Epithelial cell of prostate (primary cell): ENCODE data around the gene EHBP1L1.

Experiments used
- DNase-seq: peaks from one replicate; pipeline ENCODE4 v3.0.0-alpha.2; 2011; ENCODE audit warnings: low read depth, low spot score
- H3K27ac ChIP-seq: fragments of 450-650 bp; 2 replicates; pipeline ENCODE4 v1.5.1; 2017; ENCODE audit warnings: mild to moderate bottlenecking

EHBP1L1 gene

DNA sequence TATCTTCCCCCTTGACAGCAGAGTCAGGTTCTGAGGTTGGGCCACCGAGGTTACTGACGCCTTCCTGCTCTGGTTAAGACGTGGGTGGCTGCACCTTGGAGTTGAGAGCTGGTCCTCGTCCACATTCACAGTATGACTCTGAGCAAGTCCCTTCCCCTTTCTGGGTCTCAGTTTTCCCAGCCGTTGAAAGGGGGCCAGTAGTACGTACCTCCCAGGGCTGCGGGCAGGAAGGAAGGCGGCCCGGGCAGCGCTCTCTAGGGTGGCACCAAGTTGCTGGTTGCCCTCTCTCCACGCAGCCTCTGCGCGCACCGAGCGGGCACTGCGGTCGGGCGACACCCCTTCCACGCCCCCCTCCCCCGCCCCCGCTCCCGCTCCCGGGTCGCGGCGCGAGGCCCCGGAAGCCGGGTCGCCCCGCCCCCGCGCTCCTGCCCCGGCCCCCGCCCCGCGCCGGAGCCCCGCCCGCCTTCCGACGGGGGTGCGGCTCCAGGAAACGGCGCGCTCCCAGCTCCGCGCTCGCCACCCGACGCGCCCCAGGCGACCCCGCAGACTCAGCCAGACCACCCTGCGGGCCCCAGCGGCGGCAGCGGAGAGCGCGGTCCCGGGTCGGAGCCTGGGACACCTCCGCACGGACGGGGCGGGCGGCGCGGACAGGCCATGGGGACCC lies at the start of gene EHBP1L1:
TSS of gene EHBP1L1 (plus strand) at position 486 of the 664 bp plus-strand sequence. CDS start 250 bp downstream, outside the sequence.
- H3K27ac ChIP-seq = peak within 1 kb of the TSS; percentile 96
- no peak for DNase-seq

DNA sequence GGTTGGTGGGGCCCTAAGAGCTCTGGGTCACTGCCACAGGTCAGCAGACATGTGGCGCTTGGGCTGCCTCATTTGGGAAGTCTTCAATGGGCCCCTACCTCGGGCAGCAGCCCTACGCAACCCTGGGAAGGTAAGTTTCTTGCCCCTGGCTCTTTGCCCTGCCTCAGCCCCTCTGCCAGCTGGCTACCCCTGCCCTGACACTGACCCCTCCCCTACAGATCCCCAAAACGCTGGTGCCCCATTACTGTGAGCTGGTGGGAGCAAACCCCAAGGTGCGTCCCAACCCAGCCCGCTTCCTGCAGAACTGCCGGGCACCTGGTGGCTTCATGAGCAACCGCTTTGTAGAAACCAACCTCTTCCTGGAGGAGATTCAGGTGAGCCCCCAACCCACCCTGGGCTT lies 49.1 kb upstream of the EHBP1L1 start:
- no peak overlapping the region for H3K27ac ChIP-seq

DNA sequence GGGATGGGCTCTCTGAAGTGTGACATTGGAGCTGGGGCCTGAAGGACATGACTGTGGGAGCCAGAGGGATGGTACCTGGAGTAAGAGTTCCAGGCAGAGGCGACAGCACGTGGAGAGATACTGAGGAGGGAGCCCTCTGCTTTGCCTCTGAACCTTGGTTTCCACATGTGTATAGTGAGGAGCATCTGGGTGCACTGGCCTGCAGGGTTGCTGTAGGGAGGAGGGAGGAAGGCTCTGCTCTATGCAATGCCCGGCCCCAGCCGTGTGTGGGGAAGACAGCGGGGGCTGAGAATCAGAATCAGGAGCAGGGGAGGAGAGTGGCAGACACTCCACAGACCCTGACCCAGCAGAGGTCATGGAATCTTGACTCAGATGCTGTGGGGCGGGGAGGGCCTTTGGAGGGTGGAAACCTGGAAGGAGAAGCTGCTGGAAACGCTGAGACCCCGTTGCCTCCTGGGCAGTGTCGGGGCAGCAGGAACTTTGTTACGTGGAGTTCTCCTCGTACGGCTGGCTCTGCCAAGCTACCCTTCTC lies 47.0 kb upstream of the EHBP1L1 start:
- H3K27ac ChIP-seq = no peak overlapping the region
- no peak for DNase-seq

More for the DNA sequence above, 49.1 kb upstream of the EHBP1L1 start:
- no peak for DNase-seq

DNA sequence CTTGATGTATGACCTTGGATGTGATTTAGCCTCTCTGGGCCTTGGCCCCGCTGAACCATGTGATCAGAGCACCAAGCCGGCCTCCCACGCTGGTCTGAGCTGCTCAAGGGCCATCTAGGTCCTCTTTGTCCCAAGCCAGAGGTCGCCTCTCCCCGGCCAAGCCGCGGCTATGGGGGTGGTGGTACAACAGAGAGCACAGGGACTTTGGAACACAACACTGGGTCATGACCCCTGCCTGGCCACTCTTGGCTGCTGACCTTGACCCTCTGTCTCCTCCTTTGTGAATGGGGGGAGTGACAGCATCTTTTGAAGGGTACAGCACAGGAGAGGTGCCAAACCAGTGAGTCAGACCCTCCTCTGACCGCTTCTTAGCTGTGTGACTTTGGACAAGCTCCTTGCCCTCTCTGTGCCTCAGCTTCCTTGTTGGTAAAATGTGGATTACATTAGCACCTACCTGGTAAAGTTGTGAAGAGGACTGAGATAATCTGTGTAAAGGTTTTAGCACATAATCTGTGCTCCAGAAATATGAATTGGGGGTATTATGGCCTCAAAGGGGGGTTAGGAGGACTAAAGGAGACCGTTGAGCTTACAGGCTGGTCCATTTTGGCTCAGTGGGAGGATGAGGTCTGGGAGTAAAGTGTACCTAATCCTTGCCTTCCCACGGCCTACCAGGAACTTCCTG lies 46.2 kb upstream of the EHBP1L1 start:
- H3K27ac ChIP-seq = no peak overlapping the region
- DNase-seq = no peak

DNA sequence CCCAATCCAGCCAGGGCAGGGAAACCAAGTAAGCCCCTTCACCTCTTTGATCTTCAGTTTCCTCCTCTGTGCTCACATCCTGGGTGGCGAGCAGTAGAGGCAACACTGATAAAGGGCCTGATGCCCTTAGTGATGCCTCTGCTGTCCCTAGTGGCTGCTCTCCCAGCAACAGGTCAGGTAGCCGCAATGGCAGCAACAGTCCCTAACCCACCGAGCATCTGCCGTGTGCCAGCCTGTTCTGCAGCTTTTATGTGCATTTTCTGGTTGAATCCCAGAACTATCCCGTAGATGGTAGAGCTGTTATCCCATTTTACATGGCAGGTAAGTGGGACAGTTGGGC lies 45.7 kb upstream of the EHBP1L1 start:
- no peak overlapping the region for H3K27ac ChIP-seq
- no peak for DNase-seq

DNA sequence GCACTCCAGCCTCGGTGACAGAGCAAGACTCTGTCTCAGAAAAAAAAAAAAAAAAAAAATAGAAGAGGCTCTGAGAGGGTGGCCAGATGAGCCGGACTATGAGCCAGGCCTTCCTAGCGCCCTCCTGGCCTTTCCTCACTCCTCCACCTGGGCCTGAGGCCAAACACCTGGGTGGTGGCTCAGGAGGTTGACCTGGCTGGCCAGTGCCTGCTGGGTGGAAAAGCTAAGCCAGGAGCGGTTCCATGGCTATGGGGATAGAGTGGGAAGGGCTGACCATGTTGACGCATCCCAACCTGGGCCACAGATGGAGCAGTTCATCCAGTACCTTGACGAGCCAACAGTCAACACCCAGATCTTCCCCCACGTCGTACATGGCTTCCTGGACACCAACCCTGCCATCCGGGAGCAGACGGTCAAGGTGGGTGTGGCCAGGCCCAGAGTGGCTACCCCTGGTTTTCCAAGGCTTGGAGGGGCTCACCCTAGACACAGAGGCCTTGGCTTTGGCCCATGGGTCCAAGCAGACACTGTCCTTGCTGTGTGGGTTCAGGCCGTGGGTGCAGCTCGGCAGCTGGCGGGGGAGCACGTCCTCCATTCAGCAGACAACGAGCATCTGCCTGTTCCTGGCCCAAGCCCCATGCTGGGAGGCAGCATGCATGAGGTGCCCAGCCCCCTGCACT lies 43.3 kb upstream of the EHBP1L1 start:
- no peak for DNase-seq
- H3K27ac ChIP-seq = no peak overlapping the region

DNA sequence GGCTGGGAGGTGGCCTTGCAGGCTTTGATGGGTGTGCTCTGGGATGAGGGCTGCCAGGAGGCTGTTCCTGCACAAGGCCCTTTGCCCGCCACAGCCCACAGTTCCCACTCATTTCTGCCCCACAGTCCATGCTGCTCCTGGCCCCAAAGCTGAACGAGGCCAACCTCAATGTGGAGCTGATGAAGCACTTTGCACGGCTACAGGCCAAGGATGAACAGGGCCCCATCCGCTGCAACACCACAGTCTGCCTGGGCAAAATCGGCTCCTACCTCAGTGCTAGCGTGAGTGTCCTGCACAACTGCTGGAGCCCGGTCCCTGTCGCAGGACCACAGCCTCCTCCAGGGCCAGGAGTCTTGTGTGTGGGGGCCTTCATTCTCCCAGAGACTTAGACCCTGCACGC lies 40.8 kb upstream of the EHBP1L1 start:
- no peak overlapping the region for H3K27ac ChIP-seq

DNA sequence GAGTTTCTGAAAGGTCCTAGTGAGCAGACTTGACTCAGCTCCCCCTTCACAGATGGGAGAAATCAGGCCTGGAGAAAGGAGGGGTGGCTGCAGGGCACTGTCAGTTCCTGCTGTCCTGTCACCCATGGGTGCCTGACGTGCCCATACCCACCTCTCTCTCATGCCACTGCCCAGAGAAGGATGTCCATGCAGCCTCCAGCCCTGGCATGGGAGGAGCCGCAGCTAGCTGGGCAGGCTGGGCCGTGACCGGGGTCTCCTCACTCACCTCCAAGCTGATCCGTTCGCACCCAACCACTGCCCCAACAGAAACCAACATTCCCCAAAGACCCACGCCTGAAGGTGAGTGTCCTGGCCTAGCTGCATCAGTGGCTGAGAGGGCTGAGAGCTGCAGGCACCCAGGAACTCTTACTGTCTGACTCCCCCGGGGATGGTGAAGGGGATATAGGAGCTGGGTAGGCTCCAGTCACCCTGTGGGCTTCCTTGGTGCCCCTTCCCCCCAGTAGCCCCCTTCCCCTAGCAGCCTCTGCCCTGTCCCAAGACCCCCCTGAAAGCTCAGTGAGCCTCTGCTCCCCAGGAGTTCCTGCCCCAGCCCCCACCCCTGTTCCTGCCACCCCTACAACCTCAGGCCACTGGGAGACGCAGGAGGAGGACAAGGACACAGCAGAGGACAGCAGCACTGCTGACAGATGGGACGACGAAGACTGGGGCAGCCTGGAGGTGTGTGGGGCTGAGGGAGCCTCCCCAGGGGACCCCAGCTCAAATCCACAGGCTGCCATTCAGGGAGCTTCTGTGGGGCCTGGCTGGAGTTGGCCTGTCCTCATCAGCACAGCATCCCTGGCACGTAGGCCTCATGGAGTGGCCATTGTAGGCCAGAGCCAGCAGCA lies 39.2 kb upstream of the EHBP1L1 start:
- no peak overlapping the region for H3K27ac ChIP-seq

More for the DNA sequence above, 40.8 kb upstream of the EHBP1L1 start:
- DNase-seq = no peak

DNA sequence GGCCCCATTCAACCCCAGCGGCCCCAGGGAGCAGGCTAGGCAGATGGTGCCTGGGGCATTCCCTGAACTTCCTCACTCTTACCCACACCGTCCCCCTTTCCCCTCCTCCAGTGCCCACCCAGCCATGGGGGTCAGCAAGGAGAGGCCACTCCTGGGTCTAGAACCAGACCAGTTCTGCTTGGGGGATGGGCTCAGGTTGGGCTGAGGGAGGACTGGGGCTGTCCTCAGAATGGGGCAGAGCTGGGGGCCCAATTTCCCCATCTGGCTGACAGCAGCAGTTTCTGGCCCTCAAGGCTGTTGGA lies 38.6 kb upstream of the EHBP1L1 start:
- H3K27ac ChIP-seq = no peak overlapping the region
- DNase-seq = no peak

More for the DNA sequence above, 39.2 kb upstream of the EHBP1L1 start:
- DNase-seq = no peak

DNA sequence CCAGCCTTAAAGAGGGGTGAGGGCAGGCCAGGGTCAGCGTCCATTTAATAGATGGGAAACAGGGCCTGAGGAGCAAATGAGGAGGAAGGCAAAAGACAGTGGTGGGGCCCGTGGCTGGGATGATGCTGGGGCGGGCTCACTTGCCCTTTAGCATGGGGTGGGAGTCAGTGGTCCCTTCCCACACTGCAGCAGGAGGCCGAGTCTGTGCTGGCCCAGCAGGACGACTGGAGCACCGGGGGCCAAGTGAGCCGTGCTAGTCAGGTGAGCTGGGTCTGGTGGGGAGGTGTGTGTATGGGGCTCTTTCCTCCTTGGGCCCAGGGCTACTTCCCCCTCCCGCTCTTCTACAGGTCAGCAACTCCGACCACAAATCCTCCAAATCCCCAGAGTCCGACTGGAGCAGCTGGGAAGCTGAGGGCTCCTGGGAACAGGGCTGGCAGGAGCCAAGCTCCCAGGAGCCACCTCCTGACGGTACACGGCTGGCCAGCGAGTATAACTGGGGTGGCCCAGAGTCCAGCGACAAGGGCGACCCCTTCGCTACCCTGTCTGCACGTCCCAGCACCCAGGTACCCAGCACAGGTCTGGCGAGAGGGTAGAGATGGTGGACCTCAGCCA lies 38.1 kb upstream of the EHBP1L1 start:
- DNase-seq = no peak

DNA sequence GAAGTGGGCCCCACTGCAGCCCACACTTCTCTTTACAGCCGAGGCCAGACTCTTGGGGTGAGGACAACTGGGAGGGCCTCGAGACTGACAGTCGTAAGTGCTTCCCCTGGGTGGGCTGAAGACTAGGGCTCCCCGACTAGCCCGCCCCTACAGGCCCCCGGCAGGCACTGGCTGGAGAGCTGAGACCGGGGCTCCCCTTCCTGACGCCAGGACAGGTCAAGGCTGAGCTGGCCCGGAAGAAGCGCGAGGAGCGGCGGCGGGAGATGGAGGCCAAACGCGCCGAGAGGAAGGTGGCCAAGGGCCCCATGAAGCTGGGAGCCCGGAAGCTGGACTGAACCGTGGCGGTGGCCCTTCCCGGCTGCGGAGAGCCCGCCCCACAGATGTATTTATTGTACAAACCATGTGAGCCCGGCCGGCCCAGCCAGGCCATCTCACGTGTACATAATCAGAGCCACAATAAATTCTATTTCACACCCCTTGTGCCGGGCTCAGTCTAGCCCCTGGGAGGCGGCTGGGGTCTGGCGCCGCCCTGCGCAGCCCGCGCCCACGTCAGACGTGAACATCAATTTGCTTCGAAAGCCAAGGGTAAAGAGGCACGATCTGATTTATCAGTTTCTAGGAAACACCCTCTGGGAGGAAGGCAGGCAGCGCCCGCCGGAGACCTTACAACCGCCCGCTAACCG lies 37.5 kb upstream of the EHBP1L1 start:
- no peak overlapping the region for H3K27ac ChIP-seq
- no peak for DNase-seq

More for the DNA sequence above, 38.1 kb upstream of the EHBP1L1 start:
- H3K27ac ChIP-seq = no peak overlapping the region

DNA sequence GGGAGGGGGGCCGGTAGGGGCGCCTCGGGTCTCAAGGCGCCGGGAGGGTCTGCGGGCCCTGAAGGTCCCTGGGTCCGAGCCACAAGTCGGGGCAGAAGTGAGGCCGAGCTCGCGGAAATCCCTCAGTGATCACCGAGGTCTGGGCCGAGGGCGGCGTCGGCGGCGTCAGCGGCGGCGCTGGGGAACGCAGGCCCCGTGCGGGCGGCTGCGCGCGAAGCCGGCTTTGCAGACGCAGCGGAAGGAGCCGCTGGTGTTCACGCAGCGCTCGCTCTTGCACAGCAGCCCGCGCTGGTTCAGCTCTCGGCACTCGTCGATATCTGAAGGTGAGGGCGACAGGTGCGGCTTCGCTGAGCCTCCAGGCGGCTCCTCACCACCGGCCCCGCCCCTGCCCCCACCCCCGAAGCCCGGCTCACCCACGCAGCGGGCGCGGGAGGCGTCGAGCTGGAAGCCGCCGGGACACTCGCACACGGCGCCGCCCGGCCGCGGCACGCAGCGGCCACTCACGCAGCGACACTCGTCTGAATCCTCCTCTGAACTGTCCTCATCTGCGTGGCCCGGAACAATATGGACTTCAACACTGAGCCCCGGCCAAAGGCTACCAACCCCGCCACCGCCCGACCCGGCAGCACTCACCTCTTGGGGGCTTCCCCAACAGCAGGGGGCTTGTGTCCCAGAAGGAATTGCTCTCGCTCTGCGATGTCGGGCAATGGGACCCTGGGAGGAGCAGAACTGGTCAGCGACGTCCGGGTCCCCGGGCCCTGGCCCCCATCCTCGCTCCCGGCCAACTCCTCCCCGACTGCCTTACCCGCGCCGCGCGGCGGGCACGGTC lies 36.7 kb upstream of the EHBP1L1 start:
- peak overlapping the region; percentile 82 for H3K27ac ChIP-seq
- no peak for DNase-seq

DNA sequence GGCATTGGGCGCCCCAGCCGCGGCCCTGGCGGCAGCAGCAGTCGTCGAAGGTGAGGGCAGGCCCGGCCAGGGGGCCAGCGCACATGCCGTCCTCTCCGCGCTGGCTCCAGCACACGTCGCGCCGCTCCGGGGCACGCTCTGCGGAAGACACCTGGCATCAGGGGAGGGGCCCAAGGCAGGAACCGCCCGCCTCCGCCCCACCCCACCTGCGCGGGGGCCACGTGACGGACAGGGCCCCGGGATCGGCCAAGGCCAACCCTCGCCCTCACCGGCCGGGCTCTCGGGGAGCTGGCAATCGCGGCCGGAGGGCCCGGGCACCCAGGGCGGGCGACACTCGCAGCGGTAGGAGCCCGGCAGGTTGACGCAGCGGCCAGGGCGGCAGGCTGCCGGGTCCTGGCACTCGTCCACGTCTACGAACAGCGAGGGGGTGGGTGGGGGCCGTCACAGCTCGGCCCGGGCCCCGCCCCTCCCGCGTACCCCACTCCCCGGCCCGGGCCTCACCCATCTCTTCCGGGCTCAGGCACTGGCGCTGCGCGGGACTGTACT lies 36.0 kb upstream of the EHBP1L1 start:
- DNase-seq = no peak
- peak overlapping the region; percentile 82 for H3K27ac ChIP-seq

DNA sequence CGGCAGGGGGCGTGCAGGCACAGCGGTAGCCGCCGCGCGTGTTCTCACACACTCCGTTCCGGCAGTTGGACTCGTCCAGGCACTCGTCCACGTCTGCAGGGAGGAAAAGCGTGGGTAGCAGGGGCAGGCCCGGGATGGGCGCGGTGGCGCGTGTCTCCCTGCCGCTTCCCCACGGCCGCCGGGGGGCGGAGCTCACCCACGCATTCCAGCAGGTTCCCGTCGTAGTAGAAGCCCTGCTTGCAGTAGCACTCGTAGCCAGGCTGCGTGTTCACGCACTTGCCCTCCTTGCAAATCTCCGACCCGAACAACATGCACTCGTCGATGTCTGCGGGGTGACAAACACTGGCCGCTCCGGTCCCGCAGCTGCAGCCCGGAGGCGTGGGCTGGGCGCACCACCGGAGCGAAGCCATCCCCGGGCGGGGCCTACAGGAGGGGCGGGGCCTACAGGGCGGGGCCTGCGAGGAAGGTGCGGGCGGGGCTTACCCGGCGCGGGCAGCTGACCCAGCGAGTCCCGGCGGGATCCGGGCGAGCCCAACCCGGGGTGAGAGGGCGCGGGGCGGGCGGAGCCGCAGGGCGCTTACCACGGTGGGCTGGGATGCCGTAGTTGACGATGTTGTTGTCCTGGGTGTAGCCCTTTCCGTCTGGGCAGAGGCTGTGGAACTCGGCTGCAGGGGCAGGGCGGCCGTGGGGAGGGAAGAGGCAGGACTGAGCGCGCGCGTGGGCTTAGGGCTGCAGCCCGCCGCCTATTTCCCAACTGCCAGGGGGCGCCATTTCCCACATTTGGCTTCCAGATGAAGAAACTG lies 35.4 kb upstream of the EHBP1L1 start:
- H3K27ac ChIP-seq = peak overlapping the region; percentile 82
- peak; percentile 43 for DNase-seq

DNA sequence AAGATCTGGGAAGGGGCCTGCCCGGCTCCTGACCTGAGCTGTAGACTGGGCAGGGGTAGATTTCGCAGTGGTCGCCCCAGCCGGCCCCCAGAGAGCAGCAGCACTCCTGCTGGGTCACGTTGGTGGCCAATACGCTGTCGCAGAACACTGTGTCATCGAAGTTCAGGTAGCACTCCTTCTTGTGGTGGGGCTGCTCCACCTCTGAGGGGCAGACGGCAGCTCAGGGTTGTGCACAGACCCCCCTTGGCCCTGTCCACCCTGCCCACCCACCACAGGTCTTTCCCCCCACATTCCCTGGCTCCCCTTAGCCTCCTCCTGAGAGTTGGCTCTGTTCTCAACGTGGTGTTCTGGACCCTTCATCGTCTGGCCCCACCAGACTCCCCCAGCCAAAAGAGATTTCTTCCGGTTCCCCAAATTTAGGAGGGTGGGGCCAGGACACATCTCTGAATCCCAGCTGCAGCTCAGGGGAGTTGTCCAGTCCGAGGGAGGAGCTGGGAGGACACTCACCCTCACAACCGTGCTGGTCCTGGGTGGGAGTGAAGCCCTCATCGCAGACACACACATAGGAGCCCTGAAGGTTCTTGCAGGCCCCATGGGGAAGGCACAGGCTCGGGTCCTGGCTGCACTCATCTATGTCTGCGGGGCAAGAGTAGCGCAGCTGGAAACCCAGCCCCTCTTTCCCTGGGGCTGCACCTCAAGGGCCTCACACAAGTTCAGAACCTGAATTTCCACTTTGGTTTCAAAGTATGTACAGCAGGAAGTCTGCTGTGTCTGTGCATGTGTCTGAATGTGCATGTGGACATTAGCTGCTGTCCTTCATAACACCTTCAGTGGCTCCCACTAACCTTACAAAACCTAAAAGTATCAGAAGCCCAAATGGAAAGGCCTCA lies 34.5 kb upstream of the EHBP1L1 start:
- DNase-seq = peak; percentile 52
- H3K27ac ChIP-seq = peak overlapping the region; percentile 82

DNA sequence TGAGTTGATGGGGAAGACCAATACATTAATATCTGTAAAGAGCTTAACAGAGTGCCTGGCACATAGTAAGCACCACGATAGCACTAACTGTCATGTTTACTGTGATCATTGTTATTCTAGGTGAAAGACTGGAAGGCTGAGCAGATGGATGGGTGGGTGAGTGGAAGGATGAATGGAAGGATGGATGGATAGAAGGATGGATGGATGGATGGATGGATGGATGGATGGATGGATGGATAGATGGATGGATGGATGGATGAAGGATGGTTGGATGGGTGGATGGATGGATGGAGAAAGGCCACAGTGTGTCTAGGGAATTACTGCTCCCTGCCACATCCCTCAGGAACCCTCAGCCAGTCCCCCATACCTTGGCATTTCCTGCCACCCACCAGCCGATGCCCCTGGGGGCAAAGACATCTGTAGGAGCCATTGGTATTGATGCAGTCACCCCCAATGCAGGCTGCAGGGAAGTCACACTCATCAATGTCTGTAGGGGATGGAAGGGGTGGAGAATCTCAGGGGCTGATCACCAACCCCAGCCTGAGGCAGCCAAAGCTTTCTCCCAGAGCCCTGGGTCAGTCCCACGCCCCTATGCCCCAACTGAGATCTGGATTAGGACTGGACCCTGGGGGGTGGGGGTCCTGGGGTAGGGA lies 33.0 kb upstream of the EHBP1L1 start:
- DNase-seq = no peak
- H3K27ac ChIP-seq = no peak overlapping the region
